Right lobe of liver (tissue), 6 donors: ENCODE results near the gene RGL1. TPM values are rescaled to one million over a fixed set of nuclear protein-coding genes. Genes with fewer than 3 reads are reported as not detected.

Experiments
- ATAC-seq, 4 donors: fragments of 200-7000 bp; cut with Tn5 transposase; one replicate each; pipeline ENCODE4 v1.9.1; 2020; ENCODE audit warnings: mild to moderate bottlenecking in 4 of 4, moderate library complexity in 4 of 4
- DNase-seq, 3 donors: peaks; one replicate each; pipeline ENCODE4 v3.0.0-alpha.2; 2020
- H3K27ac ChIP-seq, 3 donors: fragments of 200-600 bp; one replicate each; pipeline ENCODE4 v1.8.0; 2022
- H3K27me3 ChIP-seq, 2 donors: fragments of 200-600 bp; one replicate each; pipeline ENCODE4 v1.8.0; 2022
- H3K36me3 ChIP-seq, 4 donors: fragments of 200-600 bp; sonication (generic) in 1 of 4; one replicate each; pipeline versions ENCODE4 v1.5.1 to v1.8.0; 2017 to 2022; ENCODE audit warnings: control low read depth in 1 of 4
- H3K4me1 ChIP-seq, 4 donors: fragments of 200-600 bp; sonication (generic) in 1 of 4; one replicate each; pipeline versions ENCODE4 v1.5.1 to v1.8.0; 2017 to 2022; ENCODE audit warnings: control low read depth in 1 of 4
- H3K4me3 ChIP-seq, 3 donors: fragments of 200-600 bp; one replicate each; pipeline ENCODE4 v1.8.0; 2022
- H3K9me3 ChIP-seq, 4 donors: fragments of 200-600 bp; sonication (generic) in 1 of 4; one replicate each; pipeline versions ENCODE4 v1.5.1 to v1.8.0; 2017 to 2022; ENCODE audit warnings: control low read depth in 1 of 4
- CTCF ChIP-seq, 4 donors: fragments of 200-600 bp in 3 of 4; fragments of 450-650 bp in 1 of 4; IDR thresholded peaks; one replicate each; pipeline versions ENCODE4 v1.5.1 to v1.8.0; 2016 to 2022; ENCODE audit warnings: antibody characterized with exemption in 4 of 4, mild to moderate bottlenecking in 2 of 4
- POLR2A ChIP-seq: fragments of 450-650 bp; IDR thresholded peaks from one replicate; pipeline ENCODE4 v1.6.1; 2017; ENCODE audit warnings: antibody characterized with exemption, mild to moderate bottlenecking
- WGBS: methylation state at CpG from one replicate; pipeline ENCODE4 v1.1.6; 2018; ENCODE audit warnings: low coverage, low lambda C conversion rate; ENCODE audit not compliant: insufficient coverage; ENCODE audit errors: missing lambda C conversion rate; 5-methylcytosine and 5-hydroxymethylcytosine counted together
- intact Hi-C, 2 donors: fragments of 100-400 bp; cut with DNase I; formaldehyde crosslinking; loops; one replicate each; pipeline versions ENCODE4 v1.11.2 to v1.14.1; 2022
- total RNA-seq, 6 experiments: library from RNA; depleted of rRNA in 2 of 6; stranded (reverse); fragments of >200 nt in 2 of 6; fragmentation: NEBNext Ultra II Directional in 3 of 6; extraction: Animal tissue kit (Norgen Biotek cat#: 25700) in 3 of 6; gene quantifications; one replicate each; pipeline versions ENCODE4 v1.1.0 to v1.2.4, GENCODE V29; 2016 to 2023
- donor health status: DM: no; HTN: yes; CAD: no.
- donor health status: DM: no; HTN: no; CAD: no.
- donor health status: DM: no; HTN: no; CAD: no.
- donor health status: DM: no; HTN: yes; CAD: no.
- donor health status: DM: no; HTN: yes; CAD: no.

The RGL1 gene
- total RNA-seq, 6 experiments from 2014 or later, result 5.5 to 13.1 (median 6.9) TPM

GRCh38 chr1:183942933-183943693 is 138.2 kb downstream of the RGL1 start:
- TF ChIP-seq CTCF (IDR thresholded peaks at IDR 0.05) (no peak), POLR2A (no peak)
- no peak for DNase-seq
- no peaks in the 10 kb centered on the region for H3K36me3 ChIP-seq
- H3K4me3 ChIP-seq, result no peak overlapping the region
- no peaks in the 10 kb centered on the region for H3K27me3 ChIP-seq
- no peak for ATAC-seq
- no peaks in the 10 kb centered on the region for H3K9me3 ChIP-seq
- intact Hi-C loops, result no loop called here
- H3K4me1 ChIP-seq, result no peaks in the 10 kb centered on the region
- WGBS, result 45% methylated on average over 4 of the region's 5 CpGs
- no peak overlapping the region for H3K27ac ChIP-seq

- ATAC-seq, result no peak
- H3K9me3 ChIP-seq, result no peaks in the 10 kb centered on the region
- TF ChIP-seq CTCF (IDR thresholded peaks at IDR 0.05) (no peak), POLR2A (no peak)
These were observed 140.8 kb downstream of the RGL1 start for GRCh38 chr1:183945428-183946319.

GRCh38 chr1:183946320-183946613 is 141.3 kb downstream of the RGL1 start:
- intact Hi-C loops, result no loop called here
- 63% methylated on average over 1 of the region's 1 CpG for WGBS
- H3K27me3 ChIP-seq, result no peaks in the 10 kb centered on the region

More at GRCh38 chr1:183945428-183946319, 140.8 kb downstream of the RGL1 start:
- Histone ChIP-seq H3K4me3 (no peak overlapping the region), H3K4me1 (no peaks in the 10 kb centered on the region), H3K36me3 (no peaks in the 10 kb centered on the region), H3K27ac (no peak overlapping the region), H3K27me3 (no peaks in the 10 kb centered on the region)
- DNase-seq, result no peak
- intact Hi-C loops, result no loop called here
- 80% methylated on average over 3 of the region's 4 CpGs for WGBS

GRCh38 chr1:183947988-183948387 is 143.1 kb downstream of the RGL1 start:
- TF ChIP-seq POLR2A, result no peak
- Histone ChIP-seq H3K27me3 (no peaks in the 10 kb centered on the region), H3K27ac (no peak overlapping the region), H3K4me3 (no peak overlapping the region), H3K36me3 (no peaks in the 10 kb centered on the region), H3K9me3 (no peaks in the 10 kb centered on the region), H3K4me1 (no peaks in the 10 kb centered on the region)
- DNase-seq, result no peak
- ATAC-seq, result no peak
- intact Hi-C loops, result no loop called here
- 45% methylated on average over 1 of the region's 1 CpG for WGBS

More at GRCh38 chr1:183946320-183946613, 141.3 kb downstream of the RGL1 start:
- Histone ChIP-seq H3K9me3 (no peaks in the 10 kb centered on the region), H3K4me1 (no peaks in the 10 kb centered on the region), H3K36me3 (no peaks in the 10 kb centered on the region), H3K27ac (no peak overlapping the region), H3K4me3 (no peak overlapping the region)
- TF ChIP-seq POLR2A (no peak), CTCF (IDR thresholded peaks at IDR 0.05) (no peak)
- no peak for ATAC-seq
- DNase-seq, result no peak

GRCh38 chr1:183952101-183952500 is 147.2 kb downstream of the RGL1 start:
- H3K4me3 ChIP-seq, result no peak overlapping the region
- DNase-seq, result no peak
- H3K27ac ChIP-seq, result no peak overlapping the region
- H3K36me3 ChIP-seq, result no peaks in the 10 kb centered on the region
- no peak for ATAC-seq
- no peak for TF ChIP-seq CTCF (IDR thresholded peaks at IDR 0.05)
- TF ChIP-seq POLR2A, result no peak
- 90% methylated on average over 1 of the region's 1 CpG for WGBS
- H3K9me3 ChIP-seq, result no peaks in the 10 kb centered on the region
- H3K4me1 ChIP-seq, result no peaks in the 10 kb centered on the region
- intact Hi-C loops, result no loop called here
- no peaks in the 10 kb centered on the region for H3K27me3 ChIP-seq
